Spinal cord (tissue), 10 donors: ENCODE results near the gene FAM174C. TPM values are rescaled to one million over a fixed set of nuclear protein-coding genes. Genes with fewer than 3 reads are reported as not detected.
A peak's percentile ranks its signal among the peaks of the same experiment; 100 is the strongest.

Experiments
- DNase-seq, 6 donors: peaks; one replicate each; pipeline versions ENCODE4 v3.0.0 to v3.0.0-alpha.2; 2013 to 2015; ENCODE audit warnings: low spot score in 6 of 6, low read depth in 4 of 6
- H3K27ac ChIP-seq: one replicate; pipeline ENCODE4 v1.5.1; 2013; ENCODE audit warnings: low read depth, low read length, control low read depth
- H3K27me3 ChIP-seq: one replicate; pipeline ENCODE4 v1.6.1; 2013; ENCODE audit warnings: low read length; ENCODE audit not compliant: control insufficient read depth, insufficient read depth
- H3K36me3 ChIP-seq: one replicate; pipeline ENCODE4 v1.6.1; 2013; ENCODE audit warnings: low read length; ENCODE audit not compliant: control insufficient read depth, insufficient read depth
- H3K4me1 ChIP-seq: one replicate; pipeline ENCODE4 v1.6.1; 2013; ENCODE audit warnings: low read length; ENCODE audit not compliant: control insufficient read depth, insufficient read depth
- H3K4me3 ChIP-seq: one replicate; pipeline ENCODE4 v1.5.1; 2013; ENCODE audit warnings: low read depth, low read length, control low read depth
- H3K9me3 ChIP-seq: one replicate; pipeline ENCODE4 v1.6.1; 2013; ENCODE audit warnings: low read length; ENCODE audit not compliant: control insufficient read depth, insufficient read depth
- WGBS: methylation state at CpG from one replicate; pipeline ENCODE4 v1.1.5; 2013; ENCODE audit warnings: missing lambda C conversion rate; ENCODE audit not compliant: insufficient coverage; 5-methylcytosine and 5-hydroxymethylcytosine counted together
- polyA plus RNA-seq, 2 donors: library from polyadenylated mRNA; unstranded; fragments of 120-200 nt; gene quantifications; one replicate each; pipeline ENCODE4 v1.2.1, GENCODE V29; 2013; ENCODE audit not compliant: insufficient read length in 2 of 2
- total RNA-seq, 2 donors: library from RNA; depleted of rRNA in 1 of 2; stranded (reverse); fragments of 120-200 nt in 1 of 2; fragments of >200 nt in 1 of 2; gene quantifications; one replicate each; pipeline versions ENCODE4 v1.2.3 to v1.2.4, GENCODE V29; 2013 to 2014
- donor health status: healthy.

Gene FAM174C
- total and polyA plus RNA-seq, 4 donors, result 3.7 to 32.9 (median 25.2) TPM

DNA sequence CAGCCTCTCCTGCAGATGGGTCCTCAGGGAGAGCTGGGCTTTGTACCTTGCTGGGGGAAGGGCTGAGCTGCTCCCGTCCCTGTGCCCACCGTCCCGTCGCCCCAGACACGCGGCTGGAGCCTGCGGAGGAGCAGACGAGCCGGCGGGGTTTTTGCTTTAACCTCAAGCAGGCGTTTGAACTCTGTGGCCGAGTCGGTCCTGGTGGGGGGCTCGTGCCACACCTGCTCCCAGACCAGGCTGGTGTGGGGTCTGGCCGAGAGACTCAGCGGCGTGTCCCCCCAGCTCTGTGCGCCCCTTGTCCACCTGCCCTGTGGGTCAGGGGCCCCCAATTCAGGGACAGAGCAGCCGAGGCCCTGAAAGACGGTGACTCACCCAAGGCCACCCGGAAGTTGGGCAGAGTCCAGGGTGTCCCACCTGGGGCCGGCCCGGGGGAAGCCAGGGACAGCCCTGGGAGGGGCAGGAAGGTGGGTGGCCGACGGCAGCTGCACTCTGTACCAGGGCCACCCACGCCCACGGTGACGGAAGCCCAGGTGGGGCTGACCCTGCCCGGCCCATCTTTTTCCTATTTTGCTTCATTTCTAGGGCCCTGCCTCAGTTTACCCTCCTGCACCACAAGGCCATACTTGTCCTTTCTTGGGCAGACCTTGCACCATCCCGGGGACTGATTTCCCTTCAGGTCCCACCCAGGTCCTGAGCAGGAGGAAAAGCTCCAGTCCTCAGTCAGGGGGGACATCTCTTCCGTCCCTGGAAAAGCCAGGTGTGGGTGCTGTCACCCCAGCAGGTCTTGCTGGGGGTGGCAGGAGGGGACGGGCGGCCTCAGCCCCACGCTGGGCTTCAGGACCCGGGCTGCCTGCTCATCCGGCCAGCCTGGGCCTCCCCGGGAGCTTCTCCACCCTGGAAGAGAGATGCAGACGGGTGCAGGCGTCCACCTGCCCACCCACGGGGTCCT is 15.6 kb downstream of the FAM174C start:
- no peak overlapping the region for H3K4me3 ChIP-seq

GRCh38 chr19:1291761-1292418 is 16.6 kb downstream of the FAM174C start:
- WGBS, result 45% methylated on average over 18 of the region's 25 CpGs
- peaks cover 67% of the 10 kb centered on the region for H3K4me1 ChIP-seq

More for the DNA sequence above, 15.6 kb downstream of the FAM174C start:
- H3K4me1 ChIP-seq, result peaks cover 74% of the 10 kb centered on the region
- 80% methylated on average over 37 of the region's 40 CpGs for WGBS
- DNase-seq, result no peak
- H3K36me3 ChIP-seq, result peaks cover 90% of the 10 kb centered on the region
- no peaks in the 10 kb centered on the region for H3K27me3 ChIP-seq
- no peak overlapping the region for H3K27ac ChIP-seq
- H3K9me3 ChIP-seq, result no peaks in the 10 kb centered on the region

DNA sequence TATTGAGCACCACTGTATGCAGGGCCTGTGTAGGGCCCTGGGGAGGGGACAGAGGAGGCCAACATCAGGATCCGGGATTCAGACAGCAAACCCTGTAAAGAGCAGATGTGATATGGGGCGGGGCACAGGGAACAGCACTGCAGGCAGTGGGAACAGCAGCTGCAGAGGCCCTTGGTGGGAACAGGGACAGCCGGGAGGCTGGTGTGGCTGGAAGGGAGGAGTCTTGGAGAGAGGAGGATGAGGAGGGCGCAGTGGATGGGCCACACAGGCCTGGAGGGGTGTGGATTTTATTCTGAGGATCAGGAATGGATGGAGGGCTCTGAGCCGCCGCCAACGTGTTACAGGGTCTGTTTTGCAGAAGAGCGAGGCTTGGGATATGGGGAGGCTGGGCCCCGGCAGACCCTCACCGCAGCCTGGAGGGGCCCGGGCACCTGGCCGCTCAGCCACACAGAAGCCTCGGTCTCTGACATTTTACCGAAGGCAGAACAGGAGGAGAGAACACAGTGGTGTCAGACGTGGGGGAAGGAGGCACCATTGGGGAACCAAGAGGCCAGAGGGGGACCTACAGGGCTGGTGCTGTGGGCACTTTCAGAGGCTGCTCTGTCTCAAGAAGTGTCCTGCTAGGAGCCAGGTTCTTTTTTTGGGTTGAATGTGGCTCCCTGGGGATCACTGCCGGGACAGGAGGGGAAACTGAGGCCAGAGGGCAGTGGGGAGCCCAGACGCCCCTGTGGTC is 17.3 kb downstream of the FAM174C start:
- Histone ChIP-seq H3K27ac (no peak overlapping the region), H3K4me1 (peaks cover 60% of the 10 kb centered on the region), H3K9me3 (no peaks in the 10 kb centered on the region), H3K4me3 (no peak overlapping the region), H3K36me3 (peaks cover 96% of the 10 kb centered on the region), H3K27me3 (no peaks in the 10 kb centered on the region)
- DNase-seq, result no peak
- 84% methylated on average over 17 of the region's 17 CpGs for WGBS

More at GRCh38 chr19:1291761-1292418, 16.6 kb downstream of the FAM174C start:
- no peaks in the 10 kb centered on the region for H3K9me3 ChIP-seq
- peaks cover 97% of the 10 kb centered on the region for H3K36me3 ChIP-seq
- H3K27me3 ChIP-seq, result no peaks in the 10 kb centered on the region
- DNase-seq, result peak in 2 of 6 donors; percentile 42 to 57
- no peak overlapping the region for H3K27ac ChIP-seq
- no peak overlapping the region for H3K4me3 ChIP-seq

GRCh38 chr19:1293782-1294604 is 18.7 kb downstream of the FAM174C start:
- H3K27ac ChIP-seq, result no peak overlapping the region
- no peak for DNase-seq
- no peaks in the 10 kb centered on the region for H3K9me3 ChIP-seq
- peaks cover 96% of the 10 kb centered on the region for H3K36me3 ChIP-seq
- no peaks in the 10 kb centered on the region for H3K27me3 ChIP-seq
- peaks cover 46% of the 10 kb centered on the region for H3K4me1 ChIP-seq
- no peak overlapping the region for H3K4me3 ChIP-seq
- 80% methylated on average over 28 of the region's 35 CpGs for WGBS

GRCh38 chr19:1294688-1295087 is 19.4 kb downstream of the FAM174C start:
- 90% methylated on average over 14 of the region's 14 CpGs for WGBS
- no peak overlapping the region for H3K27ac ChIP-seq
- no peaks in the 10 kb centered on the region for H3K27me3 ChIP-seq
- DNase-seq, result no peak
- H3K36me3 ChIP-seq, result peaks cover 95% of the 10 kb centered on the region
- peaks cover 40% of the 10 kb centered on the region for H3K4me1 ChIP-seq
- no peak overlapping the region for H3K4me3 ChIP-seq
- H3K9me3 ChIP-seq, result no peaks in the 10 kb centered on the region

GRCh38 chr19:1295169-1296012 is 20.1 kb downstream of the FAM174C start:
- H3K27me3 ChIP-seq, result no peaks in the 10 kb centered on the region
- 36% methylated on average over 62 of the region's 82 CpGs for WGBS
- no peak overlapping the region for H3K4me3 ChIP-seq
- peaks cover 40% of the 10 kb centered on the region for H3K4me1 ChIP-seq
- no peaks in the 10 kb centered on the region for H3K9me3 ChIP-seq
- no peak overlapping the region for H3K27ac ChIP-seq
- DNase-seq, result no peak
- H3K36me3 ChIP-seq, result peaks cover 96% of the 10 kb centered on the region

- Histone ChIP-seq H3K9me3 (no peaks in the 10 kb centered on the region), H3K36me3 (peaks cover 93% of the 10 kb centered on the region), H3K27me3 (no peaks in the 10 kb centered on the region), H3K27ac (no peak overlapping the region), H3K4me1 (peaks cover 35% of the 10 kb centered on the region), H3K4me3 (no peak overlapping the region)
- DNase-seq, result no peak
- WGBS, result 99% methylated on average over 6 of the region's 13 CpGs
Observed at GRCh38 chr19:1296078-1296477, 20.7 kb downstream of the FAM174C start.

- no peak for DNase-seq
Observed at GRCh38 chr19:1296575-1297271, 21.4 kb downstream of the FAM174C start.

More at GRCh38 chr19:1296575-1297271, 21.4 kb downstream of the FAM174C start:
- Histone ChIP-seq H3K27me3 (no peaks in the 10 kb centered on the region), H3K4me1 (peaks cover 29% of the 10 kb centered on the region), H3K9me3 (no peaks in the 10 kb centered on the region), H3K36me3 (peaks cover 87% of the 10 kb centered on the region), H3K27ac (no peak overlapping the region), H3K4me3 (no peak overlapping the region)
- WGBS, result 90% methylated on average over 21 of the region's 24 CpGs
